Measurements from ENCODE around the gene CD200.
A peak's percentile ranks its signal among the peaks of the same experiment; 100 is the strongest.

Gene CD200

DNA sequence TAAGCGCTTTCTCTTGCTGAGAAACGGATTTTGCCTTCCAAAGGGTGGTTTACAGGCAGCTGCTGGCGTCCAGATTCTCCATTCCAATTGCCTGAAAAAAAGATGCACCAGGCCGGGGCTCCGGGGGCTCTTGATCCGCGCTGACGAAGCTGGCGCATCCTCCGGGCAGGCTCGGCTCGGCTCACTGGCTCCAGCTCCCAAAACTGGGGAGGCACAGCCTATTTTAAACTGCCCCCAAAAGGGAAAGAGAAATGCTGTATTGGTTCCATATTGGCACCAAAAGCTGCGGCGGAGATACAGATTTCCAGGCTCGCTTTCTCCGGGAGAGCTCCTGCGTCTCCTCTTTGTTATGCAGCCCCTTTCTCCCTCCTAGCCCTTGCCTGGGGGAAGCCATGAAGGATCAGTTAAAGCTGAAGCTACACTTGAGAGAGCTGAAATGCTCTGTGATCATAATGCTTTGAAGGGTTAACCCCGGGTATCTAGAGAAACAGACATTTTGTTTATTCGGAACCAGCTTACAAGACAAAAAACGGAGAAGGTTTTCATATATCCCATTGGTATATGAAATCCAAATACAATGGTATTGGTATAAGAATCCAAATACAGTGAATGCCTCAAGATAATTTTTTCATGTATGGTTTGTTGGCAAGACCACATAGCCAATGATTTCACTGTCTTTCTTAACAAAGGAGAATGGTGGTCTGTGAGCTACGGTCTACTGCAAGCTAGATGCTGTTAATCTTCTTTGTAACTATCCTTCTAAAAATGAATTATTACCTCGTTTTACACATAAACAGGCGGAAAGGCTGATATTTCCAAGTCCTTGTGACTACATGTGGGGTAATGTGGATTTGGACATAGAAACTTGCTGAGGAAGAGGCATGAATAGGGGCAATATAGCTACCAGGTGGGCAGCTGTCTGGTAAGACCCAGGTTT is 693 bp downstream of the CD200 start:
- DNase-seq, result peak; percentile 6 to 21

DNA sequence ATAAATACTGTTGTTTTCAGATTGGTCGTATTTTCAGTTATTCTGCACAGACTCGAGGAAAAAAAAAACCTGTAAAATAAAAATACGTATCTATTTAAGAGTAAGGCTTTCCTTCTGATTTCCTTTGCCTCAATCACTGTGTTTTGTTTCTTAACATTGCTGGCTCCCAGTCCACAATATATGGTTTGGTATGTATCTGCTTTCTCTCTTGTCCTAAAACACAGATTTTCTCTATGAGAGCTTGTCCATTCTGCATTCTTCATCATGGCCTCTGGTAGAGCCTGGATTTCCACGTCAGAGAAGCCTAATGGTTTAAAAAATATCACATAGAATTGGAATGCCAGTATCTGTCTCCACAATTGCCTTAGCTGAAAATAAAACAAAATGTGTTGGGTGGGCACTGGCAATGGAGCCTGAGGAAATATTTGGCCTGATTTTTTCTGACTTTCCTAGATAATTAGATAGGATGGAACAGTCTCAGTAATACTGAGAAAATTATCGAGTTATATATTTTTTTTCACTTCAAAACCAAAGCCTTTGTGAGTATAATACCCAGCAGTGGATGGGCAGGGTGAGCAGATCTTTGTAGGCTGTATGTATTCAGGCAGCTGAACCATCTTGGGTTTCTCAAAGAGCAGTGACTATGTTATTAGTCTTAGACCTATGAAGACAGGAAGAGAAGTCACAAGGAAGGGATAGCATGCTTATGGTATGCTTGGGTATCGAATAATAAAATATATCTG is 1.9 kb downstream of the CD200 start:
- no peak for DNase-seq

DNA sequence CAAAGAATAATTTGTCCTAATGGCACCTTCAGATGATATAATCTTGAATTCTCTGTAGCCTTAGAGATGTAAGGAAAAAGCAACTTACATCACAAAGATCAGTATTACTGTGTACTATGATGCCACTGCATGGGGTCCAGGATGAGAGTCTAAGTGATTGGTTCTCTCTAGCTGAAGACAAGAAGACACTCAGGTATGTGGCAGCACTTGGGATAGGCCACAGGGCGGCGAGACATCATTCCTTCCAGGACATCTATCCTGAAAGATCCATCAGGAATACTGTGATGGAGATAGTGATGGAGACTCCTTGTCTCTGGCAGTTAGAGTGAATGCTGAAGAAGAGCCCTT is 2.5 kb downstream of the CD200 start:
- no peak for DNase-seq

DNA sequence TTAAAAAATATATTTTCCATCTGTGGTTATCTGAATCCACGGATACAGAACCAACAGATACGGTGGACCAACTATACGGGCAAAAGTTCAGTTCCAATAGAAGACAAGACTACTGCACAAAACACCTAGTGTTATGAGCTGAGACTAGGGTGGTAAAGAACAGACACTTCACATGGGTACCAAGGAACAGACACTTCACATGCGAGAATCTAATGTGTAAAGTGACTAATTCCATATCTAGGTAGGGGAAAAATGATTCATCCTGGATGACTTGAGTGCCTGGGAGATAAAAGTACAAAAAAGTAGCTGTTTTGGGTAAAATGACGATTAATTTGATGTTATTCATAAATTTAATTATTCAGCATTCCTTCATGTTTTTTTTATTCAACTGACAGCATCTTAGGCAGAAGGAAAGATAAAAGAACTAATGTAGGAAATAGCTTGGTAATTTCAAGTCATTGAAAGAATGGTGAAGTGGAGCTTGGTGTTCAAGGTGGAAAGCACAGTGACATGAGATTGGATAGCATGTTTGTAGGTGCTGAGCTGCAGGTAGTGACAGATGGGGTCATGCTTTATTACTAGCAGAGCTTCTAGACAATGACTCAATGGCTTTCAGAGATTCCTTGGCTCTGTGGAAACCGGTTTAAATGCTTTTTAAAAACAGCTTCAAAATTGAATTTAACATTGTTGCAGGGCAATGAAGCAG is 5.2 kb downstream of the CD200 start:
- DNase-seq, result no peak

DNA sequence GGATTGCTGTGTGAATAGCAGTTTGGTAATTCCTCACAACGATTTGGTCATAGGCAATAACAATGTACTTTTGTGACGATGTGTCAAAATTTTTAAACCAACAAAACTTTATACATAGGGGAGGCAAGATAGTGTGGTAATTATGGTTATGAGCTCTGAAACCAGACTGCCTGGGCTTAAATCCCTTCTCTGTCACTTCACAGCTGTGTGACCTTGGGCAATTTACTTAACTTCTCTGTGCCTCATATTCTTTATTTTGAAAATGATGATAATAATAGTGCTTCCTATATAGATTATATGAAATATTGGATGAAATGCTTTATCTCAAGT is 5.7 kb downstream of the CD200 start:
- no peak for DNase-seq

DNA sequence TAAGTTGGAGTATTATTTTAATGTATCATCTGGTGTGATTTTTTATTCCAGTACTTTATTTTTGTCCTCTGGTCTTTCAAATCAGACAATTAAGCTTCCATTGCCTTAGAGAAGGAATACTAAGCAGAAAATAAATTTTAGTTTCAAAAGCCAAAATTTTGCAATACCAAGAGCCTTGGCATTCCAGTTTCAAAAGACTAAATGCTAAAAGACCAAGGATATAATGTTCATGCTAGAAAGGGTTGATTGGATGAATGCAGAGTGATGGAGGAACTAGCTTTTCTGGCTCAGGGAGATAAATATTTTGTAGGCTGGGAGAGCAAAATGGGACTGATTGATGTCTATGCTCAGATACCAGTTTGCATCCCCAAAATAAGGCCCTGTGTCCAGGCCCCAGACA is 6.2 kb downstream of the CD200 start:
- no peak for DNase-seq

DNA sequence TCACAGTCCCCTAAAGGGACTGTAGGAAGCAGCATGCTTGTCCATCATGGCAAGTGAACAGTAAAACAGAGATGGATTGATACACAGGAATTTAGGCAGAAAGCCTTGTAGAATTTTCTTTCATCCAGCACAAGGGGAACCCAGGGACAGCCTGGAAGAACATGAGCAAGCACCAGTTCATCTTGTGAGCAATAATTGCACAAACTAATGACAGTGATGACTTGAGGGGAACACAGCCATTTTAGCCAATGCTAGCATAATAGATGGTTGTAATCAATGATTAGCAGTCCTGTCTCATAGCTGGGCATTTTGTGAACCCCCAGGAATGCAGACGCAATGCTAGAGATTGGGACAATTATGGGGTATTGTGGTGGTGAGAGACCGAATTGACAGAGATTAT is 6.7 kb downstream of the CD200 start:
- DNase-seq, result no peak

DNA sequence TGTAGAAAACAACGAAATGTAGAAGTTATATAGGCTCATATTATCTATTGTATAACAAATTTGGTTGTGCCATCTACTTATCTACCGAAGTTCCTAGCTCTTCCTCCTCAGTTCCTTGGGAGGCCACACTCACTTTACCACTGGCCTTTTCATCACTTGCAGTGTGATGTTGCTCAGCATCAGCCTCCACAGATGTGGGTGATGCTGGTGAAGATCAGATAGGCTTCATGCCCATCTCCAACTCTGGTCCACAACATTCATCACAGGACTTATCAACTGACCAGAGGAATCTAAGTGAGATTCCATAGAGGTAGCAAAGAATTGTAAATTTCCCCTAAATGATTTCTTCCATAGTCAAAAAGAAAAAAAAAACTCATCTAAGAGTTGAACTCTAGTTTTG is 8.4 kb downstream of the CD200 start:
- no peak for DNase-seq

DNA sequence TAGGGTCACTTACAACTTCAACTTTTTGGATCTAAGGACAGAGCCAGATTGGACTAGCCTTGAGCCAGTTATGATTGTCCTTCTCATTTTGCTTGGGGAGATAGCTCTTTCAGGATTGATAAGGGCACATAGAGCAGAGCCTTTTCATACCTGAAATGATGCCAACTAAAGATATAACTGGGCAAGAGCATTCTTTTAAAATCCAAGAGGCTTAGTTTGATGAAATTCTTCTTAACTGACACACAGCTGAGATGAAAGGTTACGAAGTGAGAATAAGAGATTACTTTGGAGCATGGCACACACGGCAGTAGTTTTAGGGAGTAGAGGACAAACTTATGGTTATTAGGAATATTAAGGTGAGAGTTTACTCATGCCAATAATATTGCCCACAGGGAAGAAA is 12.7 kb downstream of the CD200 start:
- no peak for DNase-seq

DNA sequence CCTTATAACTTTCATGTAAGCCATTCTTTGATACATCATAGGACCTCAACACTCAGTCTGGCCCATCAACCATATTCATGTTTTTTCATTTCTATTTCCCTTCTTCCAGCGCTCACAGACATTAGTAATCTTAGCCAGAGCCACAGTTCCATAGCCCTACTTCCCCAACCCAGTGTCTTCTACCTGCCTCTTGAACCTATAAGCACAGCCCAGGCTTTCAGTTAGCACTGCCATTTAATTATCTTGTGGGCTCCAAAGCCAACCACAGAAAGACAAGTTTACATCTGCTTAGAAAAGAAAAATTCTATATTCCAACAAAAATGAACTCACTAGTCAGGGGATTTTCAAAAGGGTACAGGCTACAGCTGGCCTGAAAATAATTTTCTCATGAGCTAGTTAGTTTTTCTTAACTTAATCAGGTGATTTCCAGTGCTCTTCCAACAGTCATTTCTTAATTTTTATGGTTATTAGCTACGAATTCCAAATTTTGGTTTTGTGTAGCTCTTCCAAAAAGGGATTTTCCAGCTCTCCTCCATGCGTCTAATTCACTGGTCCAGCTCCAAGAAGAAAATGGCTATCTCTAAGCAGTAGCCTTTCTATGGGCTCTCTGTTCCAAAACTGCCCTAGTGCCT is 13.7 kb downstream of the CD200 start:
- no peak for DNase-seq

DNA sequence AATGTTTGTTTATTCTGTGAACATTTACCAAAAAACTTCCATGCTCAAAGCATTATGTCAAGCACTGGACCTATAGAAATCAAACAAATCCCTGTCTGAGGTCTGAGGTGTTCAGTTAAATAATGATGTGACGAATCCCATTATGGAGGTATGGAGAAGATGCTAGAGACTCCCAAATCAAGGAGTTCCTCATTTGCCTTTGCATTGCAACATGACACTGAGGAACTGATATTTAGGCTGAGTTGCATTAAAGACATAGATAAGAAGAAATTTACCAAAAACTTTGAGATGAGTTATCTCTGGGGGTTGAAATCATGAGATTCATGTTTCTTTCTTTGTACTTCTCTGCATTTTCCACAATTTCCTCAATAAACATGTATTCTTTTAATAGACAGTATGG is 16.0 kb downstream of the CD200 start:
- no peak for DNase-seq

DNA sequence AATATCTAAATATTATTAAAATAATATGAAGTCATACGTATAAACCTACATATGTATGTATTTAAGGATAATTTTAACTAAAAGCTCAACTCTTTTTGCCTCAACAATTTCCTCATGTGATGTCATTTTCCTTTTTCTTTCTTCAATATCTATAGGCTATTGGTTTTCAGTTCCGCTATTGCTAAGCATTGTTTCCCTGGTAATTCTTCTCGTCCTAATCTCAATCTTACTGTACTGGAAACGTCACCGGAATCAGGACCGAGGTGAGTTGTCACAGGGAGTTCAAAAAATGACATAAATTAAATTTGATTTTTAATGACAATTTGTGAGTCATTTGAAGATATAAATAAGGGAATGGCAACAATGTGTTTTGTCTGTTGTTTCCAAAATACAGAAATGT is 16.6 kb downstream of the CD200 start:
- DNase-seq, result no peak

DNA sequence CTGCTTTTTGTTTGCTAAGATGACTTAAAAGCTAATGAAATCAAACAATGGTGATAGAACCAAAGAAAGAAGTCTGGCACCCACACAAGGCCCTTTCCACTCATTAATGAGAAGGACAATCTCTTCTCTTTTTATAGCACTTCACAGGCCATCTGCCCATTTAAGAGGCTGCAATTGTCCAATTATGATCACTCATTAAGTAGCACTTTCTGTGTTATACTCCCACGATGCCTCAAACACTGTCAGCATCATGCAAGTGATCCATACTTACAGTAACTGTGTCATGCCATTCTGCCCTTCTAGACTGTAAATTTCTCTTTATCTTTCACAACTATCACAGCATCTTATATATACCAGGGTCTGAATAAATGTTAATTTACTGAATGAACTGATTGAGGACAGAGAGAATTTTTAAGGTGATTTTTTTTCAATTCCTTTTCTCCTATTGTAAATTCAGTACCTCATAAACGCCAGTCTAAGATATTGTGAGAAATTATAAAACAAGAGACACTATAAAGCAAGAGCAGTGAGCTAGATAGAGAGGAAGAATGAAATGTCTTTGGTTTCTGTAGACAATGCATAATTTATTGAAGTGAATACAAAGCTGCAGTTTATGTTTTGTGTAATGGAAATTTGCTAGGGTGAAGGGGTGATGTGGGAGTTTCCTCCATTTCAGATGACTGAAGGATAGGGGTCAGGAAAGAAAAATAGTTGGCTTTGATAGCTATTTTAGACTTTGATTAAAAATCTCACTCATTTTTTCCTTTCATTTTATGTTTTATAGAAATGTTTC is 17.3 kb downstream of the CD200 start:
- no peak for DNase-seq

DNA sequence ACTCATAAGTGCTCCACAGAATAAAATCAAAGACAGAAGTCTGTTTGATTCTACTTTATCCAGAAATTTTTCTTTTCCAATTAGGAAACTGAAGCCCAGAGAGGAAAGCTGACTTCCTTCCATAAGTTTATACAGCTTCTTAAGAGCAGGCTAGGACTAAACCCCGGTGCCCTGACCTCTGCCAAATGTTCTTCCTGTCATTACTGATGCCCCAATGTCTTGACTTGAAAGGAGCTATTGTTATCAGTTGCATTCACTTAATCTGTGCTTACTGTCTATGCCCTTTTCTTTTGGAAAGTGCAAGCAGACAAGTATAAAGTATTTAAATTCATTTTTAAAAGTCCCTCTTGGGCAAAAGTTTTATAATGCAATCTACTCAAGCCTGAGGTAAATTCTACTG is 18.1 kb downstream of the CD200 start:
- DNase-seq, result no peak

DNA sequence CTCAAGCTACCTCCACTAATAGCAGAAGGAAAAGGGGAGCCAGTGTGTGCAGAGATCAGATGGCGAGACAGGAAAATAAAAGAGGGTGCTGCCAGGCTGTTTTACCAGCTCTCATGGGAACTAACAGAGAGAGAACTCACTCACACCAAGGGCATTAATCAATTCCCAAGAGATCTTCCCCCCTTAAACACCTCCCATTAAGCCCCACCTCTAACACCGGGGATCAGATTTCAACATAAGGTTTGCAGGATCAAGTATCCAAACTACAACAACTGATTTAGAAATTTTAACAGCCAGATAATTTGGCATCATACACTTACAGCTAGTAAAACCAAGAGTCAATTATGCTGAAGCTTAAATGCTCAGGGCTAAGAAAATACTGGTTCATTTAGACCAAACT is 18.9 kb downstream of the CD200 start:
- no peak for DNase-seq

DNA sequence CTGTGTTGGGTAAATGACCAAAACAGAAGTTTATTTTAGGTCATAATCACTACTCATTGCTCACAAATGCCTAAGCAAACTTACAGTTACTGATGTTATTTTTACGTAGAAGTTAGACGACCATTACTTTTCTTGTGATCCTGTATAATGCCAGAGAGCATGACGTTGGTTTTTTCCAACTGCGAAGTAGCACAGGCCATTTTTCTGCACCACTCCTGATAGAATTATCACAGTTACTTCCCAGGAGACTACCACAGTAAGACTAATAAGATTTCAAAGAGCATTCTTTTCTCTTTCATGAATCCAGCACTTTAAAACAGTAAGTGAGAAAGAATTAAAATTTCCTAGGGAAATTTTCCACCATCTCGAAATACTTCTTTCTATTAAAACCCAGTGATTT is 19.8 kb downstream of the CD200 start:
- DNase-seq, result no peak

DNA sequence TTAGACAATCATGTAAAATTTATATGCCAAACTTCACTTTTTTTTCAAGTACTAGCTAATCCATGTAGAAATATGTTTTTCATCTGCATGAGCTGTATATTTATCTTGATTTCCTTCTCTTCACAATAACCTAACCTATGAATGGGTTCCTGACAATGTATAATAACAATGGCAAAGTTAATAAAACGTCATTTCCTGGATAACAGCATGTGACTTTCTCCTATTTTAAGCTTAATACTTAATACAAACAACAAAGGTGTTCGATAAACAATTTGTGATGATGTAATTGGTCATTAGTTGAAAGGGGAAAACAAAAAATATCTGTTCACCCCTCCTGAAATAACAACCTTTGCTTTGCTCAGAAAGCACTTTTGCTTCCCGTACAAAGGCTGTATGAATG is 20.4 kb downstream of the CD200 start:
- no peak for DNase-seq

DNA sequence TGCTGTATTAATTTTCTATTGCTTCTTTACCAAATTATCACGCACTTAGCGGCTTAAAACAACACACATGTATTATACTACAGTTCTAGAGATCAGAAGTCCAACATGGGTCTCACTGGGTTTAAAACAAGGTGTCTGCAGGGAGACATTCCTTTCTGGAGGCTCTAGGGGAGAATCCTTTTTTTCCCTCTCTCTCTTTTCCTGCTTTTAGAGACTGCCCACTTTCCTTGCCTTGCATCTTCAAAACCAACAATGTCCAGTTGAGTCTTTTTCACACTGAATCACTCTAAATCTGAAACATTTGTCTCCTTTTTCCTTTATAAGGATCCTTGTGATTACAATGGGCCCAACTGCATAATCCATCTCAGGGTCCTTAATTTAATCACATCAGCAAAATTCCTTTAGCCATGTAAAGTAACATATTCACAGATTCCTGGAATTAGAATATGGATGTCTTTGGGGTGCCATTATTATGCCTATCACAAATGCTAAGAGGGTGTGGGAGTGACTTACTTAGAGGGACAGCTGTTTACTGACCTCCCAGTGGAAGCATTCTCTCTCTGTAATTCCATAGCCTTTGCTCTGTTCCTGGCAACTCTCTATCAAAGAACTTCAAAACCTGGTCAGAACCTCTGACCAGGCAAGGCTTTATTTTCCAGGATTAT is 21.8 kb downstream of the CD200 start:
- DNase-seq, result no peak

DNA sequence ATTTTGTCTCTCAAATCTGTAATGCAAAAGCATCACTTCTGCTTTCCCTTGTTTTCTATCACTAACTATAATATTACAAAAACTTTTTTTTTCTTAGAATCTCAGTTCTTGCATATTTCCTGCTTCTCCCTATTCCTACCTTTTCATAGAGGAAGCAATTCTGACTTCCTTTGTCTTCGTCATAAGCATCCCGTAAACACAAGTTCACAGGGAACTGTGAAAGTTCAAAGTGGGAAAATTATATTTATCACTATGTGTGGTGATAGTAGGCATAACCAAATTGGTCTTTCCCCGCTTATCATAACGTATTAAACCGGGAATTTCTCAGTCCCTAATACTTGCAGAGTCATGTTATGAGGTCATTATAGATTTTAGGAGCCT is 22.3 kb downstream of the CD200 start:
- no peak for DNase-seq

DNA sequence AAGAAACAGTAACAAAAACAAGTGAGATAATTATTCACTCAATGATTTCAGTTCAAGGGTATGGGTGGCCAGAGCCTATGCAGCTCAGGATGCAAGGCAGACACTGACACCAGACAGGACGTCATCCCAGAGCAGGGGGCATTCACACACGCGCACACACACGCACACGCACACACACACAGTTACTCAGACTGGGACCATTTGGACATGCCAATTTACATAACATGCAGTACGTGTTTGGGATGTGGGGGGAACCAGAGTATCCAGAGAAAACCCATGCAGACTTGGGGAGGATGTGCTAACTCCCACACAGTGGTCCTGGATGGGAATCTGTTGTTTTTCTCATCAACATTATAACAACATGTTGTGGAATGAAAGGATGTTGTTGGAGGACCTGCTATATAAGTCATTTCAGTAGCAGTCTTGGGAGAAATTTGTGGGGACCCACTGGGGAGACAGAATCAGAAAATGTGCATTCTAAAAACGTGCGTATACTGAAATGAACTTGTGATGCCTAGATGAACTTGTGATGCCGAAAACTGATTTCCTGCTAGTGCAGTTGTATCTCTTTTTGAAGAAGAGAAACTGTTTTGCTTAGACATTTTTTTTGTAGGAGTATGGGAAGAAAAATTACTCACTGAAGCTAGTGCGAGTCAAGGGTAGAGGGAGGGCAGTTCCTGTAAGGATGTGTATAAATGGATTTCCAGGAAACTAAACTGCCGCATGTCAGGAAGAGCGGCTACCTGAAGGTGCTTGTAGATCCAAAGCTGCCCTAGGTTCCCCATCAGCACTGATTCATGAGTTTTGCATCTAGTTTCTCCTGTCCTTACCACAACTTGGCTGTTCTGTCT is 25.2 kb downstream of the CD200 start:
- DNase-seq, result peak; percentile 41 to 60

DNA sequence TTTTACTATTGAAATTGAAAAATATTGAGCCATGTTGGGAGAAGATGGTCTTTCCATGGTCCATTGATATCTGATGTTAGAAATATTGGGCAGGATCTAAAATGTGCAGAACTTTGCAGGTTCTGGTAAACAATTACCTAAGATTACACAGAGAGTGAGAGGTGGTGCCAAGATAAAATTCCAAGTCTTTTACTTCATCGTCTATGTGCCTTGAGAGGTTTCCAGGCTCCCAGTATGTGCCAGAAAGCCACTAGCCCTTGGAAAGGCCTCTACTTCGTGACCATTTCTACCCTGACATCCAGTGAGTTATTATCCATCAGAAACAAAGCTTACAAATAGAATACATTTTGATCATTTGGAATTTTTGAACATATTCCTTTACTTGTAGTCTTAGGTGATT is 27.6 kb downstream of the CD200 start:
- DNase-seq, result no peak

Data from CD4-positive, alpha-beta T cell treated with Interferon alpha-2 for 1 hour (primary cell).